ENCODE results near the gene MTX1.
"Not testable (repeated sequence)": the region's sequence is repeated elsewhere in the genome, so short reads cannot be mapped to it uniquely, and the experiment has no call there.

The MTX1 gene

DNA sequence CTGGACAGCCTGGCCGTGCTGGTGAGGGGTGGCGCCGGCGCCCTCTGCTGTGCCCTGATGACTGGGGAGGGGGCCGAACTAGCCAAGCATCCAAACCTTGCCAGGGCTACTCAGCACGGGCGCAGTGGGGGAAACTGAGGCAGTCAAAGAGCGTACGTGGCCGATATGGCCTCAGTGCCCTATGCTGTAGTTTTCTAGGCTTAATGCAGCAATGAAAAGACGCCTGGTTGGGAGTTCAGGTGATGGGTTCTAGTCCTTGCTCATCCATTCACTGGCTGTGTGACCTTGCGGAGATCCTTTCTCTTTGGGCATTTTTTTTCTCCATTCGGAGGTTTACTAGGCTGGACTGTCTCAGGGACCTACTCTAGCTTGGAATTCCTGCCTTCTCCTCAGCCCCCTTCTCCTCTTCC, 822 bp downstream of the MTX1 start:
- no peak for DNase-seq

DNA sequence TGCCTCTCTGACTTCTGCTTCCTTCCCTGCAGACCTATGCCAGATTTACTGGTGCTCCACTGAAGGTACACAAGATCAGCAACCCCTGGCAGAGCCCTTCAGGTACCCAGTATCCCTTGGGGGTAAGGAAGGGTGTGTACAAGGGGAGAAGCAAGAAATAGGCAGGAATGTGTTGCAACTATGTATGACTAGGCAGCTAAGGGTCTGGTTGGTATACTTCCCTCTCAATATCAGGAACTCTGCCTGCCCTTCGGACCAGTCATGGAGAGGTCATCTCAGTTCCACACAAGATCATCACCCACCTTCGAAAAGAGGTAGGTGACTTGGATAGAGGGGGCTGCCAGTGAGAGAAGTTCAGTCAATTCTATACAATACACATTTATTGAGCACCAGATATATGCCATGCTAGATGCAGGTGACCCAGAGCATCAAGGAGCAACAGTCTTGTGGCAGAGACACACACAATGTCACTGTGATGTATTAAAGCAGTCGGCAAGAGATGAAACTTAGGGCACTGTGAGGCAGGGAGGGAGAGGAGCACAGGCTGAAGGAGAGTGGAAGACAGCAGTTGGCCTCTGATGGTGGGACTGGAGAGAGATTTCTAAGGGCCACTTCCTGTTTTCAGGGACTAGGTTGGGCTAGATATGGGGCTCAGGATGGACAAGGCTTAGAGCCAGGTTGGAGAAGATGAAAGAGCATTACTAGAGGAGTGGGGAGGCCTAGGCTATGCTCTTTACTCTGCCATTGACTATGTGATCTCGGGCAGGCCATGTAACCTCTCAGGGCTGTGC, 2.0 kb downstream of the MTX1 start:
- DNase-seq = no peak

- DNase-seq = not testable (repeated sequence)
Measured at GRCh38 chr1:155211381-155212050, 3.0 kb downstream of the MTX1 start.

DNA sequence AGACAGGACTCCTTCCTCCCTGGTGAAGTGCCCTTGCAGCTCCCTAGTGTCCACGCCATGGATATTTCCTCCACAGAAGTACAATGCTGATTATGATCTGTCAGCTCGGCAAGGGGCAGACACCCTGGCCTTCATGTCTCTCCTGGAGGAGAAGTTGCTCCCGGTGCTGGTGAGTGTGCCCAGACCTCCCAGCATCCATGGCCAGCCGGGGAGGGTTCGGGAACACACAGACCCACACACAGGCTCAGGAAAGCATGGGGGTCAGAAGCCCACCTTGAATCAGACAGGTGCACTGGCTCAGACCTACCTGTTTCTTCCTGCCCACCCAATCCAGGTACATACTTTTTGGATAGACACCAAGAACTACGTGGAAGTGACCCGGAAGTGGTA, 3.6 kb downstream of the MTX1 start:
- not testable (repeated sequence) for DNase-seq

GRCh38 chr1:155214702-155215101, 6.2 kb downstream of the MTX1 start:
- not testable (repeated sequence) for DNase-seq

DNA sequence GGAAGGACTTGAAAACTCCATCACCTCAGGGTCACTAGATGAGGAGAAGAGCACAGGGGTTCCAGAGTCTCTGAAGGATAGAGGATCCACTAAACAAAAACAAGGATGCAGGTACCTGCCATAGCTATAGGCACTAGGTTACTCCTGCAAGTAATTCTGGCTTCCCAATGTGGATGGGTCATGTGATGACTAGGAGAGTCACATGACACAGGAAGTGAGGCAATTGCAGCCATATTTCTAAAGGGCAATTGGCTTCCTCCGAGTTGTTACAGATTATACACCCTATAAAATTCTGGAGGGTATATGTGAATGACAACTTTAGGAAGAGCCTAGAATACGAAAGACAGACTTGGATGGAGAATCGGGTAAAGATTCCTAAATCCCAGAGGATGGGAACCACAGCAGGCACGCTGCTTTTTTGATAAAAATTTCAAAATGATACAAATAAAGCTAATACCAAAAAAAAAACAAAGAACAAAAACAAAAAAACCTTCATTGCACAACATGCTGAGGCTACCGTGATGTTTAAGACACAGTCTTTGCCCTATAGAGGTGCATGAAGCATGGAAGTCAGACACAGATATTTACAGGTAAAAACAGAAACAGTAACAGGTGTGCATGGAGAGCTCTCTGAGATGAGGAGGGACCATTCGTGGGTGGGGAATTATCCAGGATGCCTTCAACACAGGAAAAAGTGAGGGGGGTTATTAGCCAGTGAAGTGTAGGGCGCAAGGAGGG, 10.5 kb downstream of the MTX1 start:
- DNase-seq = peak; percentile 69

DNA sequence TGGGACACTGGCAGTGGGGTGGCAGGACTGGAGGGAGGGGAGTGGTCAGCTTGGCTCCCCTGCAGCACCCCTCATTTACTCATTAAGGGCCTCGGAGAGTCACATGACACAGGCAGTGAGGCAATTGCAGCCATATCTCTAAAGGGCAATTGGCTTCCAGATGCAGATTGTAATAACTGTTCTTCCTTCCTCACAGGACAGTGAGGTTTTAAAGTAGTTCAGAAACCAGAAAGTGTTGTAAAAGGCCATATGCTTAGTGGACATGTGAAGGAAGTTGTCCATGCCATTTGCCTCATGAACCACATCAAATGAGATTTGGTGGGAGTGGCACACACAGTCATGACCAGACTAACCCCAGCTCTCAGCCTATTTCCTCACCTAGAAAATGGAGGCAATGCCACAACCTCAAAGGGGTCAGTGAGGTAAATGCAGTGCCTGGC, 11.1 kb downstream of the MTX1 start:
- DNase-seq = no peak

GRCh38 chr1:155220211-155220965, 11.9 kb downstream of the MTX1 start:
- DNase-seq = not testable (repeated sequence)

DNA sequence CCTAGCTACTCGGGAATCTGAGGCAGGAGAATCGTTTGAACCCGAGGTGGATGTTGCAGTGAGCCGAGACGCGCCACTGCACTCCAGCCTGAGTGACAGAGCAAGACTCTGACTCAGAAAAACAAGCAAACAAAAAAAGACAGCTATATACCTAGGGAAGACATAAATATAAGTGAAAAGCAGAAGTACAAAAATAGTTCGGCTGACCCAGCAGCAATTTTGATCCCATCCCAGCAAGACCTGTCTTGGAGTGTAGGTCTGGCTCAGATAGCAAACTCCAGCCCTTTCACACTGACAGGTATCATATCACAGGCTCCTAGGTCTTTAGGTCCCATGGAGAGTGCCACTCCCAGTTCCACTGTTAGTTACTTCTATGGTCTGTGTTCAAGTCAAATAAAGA, 14.6 kb downstream of the MTX1 start:
- DNase-seq = no peak

GRCh38 chr1:155225404-155225759, 16.9 kb downstream of the MTX1 start:
- not testable (repeated sequence) for DNase-seq

- peak; percentile 87 for DNase-seq
Measured at GRCh38 chr1:155226188-155226909, 17.9 kb downstream of the MTX1 start.

DNA sequence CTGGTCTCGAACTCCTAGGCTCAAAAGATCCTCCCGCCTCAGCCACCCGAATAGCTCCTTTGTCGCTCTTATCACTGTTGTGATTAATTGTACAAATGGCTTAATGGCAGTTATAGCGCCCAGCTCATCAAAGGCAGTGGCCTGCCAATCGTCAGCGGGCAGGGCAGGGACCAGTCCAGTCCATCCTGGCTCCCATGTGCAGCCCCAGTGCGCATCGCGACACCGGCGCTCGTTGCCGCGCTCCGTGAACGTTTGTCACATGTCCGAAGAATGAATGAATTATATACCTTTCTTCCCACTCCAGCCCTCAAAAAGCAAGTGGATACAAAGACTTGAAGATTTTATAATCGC, 18.4 kb downstream of the MTX1 start:
- DNase-seq = peak; percentile 79

DNA sequence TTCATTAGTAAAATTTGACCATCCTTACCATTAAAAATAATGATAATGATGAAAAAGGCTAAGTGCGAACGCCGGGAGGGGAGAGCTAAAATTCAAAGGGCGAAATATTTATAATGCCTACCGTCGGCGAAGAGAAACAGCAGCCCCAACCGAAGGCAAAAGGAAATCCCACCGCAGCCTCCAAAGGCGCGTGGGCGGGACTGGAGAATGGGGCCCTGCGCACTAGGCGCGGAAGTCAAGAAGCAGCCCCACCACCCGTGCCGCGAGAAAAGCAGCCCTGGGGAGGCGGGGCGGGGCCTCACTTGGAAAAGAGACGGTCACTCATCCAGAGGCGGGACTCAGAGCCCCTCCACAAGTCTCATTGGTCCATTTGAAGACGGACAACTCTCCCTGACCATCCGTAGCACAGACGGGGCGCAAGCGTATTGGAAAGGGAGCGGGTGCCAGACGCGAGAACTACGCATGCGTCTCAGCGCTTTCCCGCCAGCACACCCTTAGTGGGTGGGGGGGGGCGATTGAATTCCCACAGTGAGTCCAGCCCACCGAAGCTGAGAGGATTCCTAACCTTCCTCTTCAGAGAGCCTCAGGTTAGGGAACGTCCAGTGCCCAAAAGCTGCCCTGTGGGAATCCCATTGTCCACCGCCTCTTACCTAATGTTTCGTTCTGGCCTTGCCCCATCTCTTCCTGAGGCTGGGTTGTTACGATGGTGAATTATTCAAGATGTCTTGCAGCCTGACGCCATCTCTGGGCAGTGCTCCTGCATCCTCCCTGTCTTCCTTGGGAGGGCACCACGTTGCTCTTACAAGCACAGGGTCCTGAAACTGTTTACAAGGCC, 19.0 kb downstream of the MTX1 start:
- DNase-seq = peak; percentile 100

DNA sequence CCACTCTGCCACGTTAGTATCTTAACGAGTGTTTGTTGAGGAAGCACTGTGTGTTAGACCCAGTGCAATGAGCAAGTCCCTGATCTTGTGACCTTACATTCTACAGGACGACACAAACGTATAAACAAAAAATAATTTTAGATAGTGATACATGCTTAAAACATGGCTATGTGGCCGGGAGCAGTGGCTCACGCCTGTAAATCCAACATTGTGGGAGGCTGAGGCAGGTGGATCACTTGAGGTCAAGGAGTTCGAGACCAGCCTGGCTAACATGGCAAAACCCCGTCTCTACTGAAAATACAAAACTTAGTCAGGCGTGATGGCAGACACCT, 19.6 kb downstream of the MTX1 start:
- DNase-seq = no peak

DNA sequence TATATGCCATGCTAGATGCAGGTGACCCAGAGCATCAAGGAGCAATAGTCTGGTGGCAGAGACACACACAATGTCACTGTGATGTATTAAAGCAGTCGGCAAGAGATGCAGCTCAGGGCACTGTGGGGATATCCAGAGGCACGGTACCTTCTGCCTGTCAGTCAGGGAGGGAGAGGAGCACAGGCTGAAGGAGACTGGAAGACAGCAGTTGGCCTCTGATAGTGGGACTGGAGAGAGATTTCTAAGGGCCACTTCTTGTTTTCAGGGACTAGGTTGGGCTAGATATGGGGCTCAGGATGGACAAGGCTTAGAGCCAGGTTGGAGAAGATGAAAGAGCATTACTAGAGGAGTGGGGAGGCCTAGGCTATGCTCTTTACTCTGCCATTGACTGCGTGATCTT, 22.8 kb downstream of the MTX1 start:
- not testable (repeated sequence) for DNase-seq

DNA sequence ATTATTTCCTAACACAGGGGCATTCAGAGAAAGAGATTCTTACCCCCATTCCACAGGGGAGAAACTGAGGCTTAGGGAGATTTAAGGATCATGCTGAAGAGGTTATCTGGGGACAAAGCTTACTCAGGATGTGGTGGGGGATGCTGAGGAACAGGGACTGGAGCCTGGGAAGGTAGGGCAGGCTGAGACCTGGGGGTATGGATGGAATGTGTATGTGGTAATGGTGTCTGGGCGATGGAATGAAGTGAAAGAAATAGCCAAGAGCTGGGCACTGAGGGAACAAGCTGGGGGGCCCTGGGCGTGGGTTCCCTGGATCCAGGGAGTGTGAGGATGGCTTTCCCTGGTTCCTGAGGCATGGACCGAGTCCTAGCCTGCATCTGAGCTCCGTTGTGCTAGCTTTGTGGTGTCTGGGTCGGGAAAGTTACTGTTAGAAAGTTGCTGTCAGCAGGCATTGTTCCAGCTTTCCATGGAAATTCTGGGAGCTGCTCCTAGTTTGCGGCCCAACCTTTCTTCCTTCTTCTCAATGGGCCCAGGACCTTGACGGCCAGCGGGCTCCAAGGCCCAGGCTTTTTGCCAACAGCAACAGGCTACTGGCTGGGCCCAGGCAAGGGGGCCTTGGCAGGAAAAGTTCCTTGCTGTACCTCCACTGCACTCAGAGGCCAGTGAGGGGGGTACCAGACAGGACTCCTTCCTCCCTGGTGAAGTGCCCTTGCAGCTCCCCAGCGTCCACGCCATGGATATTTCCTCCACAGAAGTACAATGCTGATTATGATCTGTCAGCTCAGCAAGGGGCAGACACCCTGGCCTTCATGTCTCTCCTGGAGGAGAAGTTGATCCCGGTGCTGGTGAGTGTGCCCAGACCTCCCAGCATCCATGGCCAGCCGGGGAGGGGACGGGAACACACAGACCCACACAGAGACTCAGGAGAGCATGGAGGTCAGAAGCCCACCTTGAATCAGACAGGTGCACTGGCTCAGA, 23.8 kb downstream of the MTX1 start:
- DNase-seq = not testable (repeated sequence)

GRCh38 chr1:155233502-155233901, 25.0 kb downstream of the MTX1 start:
- DNase-seq = not testable (repeated sequence)

DNA sequence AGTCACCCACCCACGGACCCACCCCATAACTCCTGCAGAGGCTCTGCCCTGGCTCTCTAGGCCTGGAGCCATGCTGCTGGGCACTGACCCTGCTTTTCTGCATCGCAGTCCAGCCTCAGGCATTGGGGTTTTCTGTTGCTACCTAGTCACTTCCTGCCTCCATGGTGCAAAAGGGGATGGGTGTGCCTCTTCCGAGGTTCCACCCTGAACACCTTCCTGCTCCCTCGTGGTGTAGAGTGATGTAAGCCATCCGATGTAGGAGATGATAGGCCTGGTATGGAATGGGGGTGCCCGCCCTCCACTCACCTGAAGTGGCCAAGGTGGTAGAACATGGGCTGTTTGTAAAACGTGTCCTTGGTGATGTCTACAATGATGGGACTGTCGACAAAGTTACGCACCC, 26.9 kb downstream of the MTX1 start:
- DNase-seq = not testable (repeated sequence)

GRCh38 chr1:155236451-155236850, 28.0 kb downstream of the MTX1 start:
- no peak for DNase-seq

DNA sequence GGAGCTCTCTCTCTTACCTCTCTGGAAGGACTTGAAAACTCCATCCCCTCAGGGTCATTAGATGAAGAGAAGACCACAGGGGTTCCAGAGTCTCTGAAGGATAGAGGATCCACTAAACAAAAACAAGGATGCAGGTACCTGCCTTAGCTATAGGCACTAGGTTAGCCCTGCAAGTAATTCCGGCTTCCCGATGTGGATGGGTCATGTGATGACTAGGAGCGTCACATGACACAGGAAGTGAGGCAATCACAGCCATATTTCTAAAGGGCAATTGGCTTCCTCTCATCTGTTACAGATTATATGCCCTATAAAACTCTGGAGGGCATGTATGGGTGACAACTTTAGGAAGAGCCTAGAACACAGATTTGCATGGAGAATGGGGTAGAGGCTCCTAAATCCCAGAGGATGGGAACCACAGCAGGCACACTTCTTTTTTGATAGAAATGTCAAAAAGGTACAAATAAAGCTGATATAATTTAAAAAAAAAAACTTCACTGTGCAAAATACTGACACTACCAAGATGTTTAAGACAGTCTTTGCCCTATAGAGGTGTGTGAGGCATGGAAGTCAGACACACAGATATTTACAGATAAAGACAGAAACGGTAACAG, 32.7 kb downstream of the MTX1 start:
- DNase-seq = peak; percentile 96
